Activated naive CD4-positive, alpha-beta T cell treated with anti-CD3 and anti-CD28 coated beads, Interleukin-2, amount 10 ng/mL, durations not matched to agents 5 hours and 36 hours (primary cell): ENCODE results near the gene C12orf76. TPM values are rescaled to one million over a fixed set of nuclear protein-coding genes. Genes with fewer than 3 reads are reported as not detected.

Source experiments
- total RNA-seq, 2 experiments: library from RNA; stranded (reverse); gene quantifications; one replicate each; pipeline ENCODE4 v1.2.3, GENCODE V29; 2021

The C12orf76 gene
- total RNA-seq = 10 to 100 TPM; 29.8 to 31.7 TPM

DNA sequence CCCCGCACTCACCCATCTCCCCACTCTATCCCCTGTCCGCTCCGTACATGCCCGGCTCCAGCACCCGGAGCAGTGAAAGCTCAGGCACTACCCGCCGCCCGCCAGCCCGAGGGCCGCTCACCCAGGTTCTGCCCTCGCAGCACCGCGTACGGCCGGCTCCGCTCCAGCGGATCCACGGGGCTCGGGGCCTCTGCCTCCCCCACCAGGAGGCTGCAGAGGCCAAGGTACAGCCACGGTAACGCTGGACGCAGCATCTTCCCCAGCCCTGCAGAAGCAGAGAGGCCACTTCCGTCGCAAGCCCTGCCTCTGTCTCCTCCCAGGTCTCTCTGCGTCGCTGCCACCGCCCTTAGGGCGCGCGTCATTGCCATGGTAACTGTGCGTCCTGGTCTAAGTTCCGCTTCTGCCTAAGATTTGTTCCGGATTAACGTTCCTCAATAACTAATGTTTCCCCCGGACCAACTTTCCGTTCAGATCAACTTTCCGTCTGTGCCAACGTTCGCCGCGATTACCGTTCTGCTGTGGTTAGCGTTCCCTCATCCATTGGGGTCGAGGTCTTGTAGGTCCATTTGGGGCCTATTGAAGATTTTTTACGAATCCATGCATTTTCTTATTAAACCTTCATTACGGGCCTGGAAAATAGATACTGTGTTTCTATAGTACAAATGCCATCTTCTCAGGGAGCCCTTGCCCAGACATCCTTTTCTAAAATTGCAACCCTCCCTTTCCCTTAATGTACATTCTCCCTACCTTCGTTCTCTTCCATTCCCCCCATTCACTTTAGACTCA is at the start of gene C12orf76:
Gene C12orf76, minus strand, starts transcription at position 281 of the 786 bp plus-strand sequence. Its CDS starts 27 bp downstream, at position 254.

GRCh38 chr12:109998904-109999648 is 49.2 kb downstream of the C12orf76 start, which contains the start of gene ANKRD13A:
ANKRD13A (plus strand) TSS chr12:109999430; CDS start chr12:109999689, 259 bp downstream.

GRCh38 chr12:109995686-109996482 is 52.4 kb downstream of the C12orf76 start, which contains the start of gene GIT2:
GIT2 (minus strand) TSS chr12:109996368; CDS start chr12:109996224, 144 bp downstream.

Other genes starting within 250 kb of the C12orf76 start
- not detected for gene TRPV4, start 215.1 kb downstream of the C12orf76 start, total RNA-seq
- gene GLTP, start 168.0 kb downstream of the C12orf76 start, total RNA-seq = 10 to 100 TPM; 21.4 to 23.0 TPM
- 10 to 100 TPM; 28.6 to 34.2 TPM for gene TCHP, start 148.2 kb downstream of the C12orf76 start, total RNA-seq
- gene GIT2, start 52.2 kb downstream of the C12orf76 start, total RNA-seq = 100 to 1,000 TPM; 108 to 110 TPM
- gene ANKRD13A, start 49.1 kb downstream of the C12orf76 start, total RNA-seq = 10 to 100 TPM; 78.3 TPM
- gene IFT81, start 75.8 kb upstream of the C12orf76 start, total RNA-seq = 1 to 10 TPM; 2.1 to 2.4 TPM
- 100 to 1,000 TPM; 113 to 114 TPM for gene ATP2A2, start 232.7 kb upstream of the C12orf76 start, total RNA-seq